GM21576 (cell line): ENCODE data around the gene SMARCA2.

ENCODE experiments used
- ATAC-seq: cut with Tn5 transposase; IDR thresholded peaks from one replicate; pipeline ENCODE4 v1.9.1; 2021; ENCODE audit warnings: mild to moderate bottlenecking, moderate library complexity; ENCODE audit not compliant: unreplicated experiment

SMARCA2 gene

GRCh38 chr9:2014696-2015580 is at the start of gene SMARCA2:
Gene SMARCA2 (plus strand): TSS chr9:2015347. CDS start chr9:2029023, 13,676 bp downstream.
- peak; percentile 72 for ATAC-seq

GRCh38 chr9:1966725-1967366 is 48.3 kb upstream of the SMARCA2 start:
- ATAC-seq: no peak

DNA sequence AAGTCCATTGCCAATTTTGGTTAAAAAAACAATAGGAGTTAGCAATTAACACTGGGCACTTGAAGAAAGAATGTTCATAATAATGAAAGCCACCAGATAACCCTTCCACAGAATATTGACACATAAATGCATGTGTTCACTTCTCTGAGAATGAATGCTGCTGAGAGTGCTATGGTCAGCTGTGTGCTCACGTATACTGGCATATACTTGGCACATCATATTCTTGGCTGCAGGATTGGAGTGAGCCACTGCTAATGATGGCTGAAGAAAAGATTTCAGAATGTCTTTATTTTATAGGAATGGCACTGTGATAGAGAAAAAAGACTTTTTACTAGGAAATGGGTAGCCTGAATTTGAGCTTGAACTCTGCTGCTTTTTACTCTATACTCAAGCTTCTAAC is 46.0 kb upstream of the SMARCA2 start:
- no peak for ATAC-seq

DNA sequence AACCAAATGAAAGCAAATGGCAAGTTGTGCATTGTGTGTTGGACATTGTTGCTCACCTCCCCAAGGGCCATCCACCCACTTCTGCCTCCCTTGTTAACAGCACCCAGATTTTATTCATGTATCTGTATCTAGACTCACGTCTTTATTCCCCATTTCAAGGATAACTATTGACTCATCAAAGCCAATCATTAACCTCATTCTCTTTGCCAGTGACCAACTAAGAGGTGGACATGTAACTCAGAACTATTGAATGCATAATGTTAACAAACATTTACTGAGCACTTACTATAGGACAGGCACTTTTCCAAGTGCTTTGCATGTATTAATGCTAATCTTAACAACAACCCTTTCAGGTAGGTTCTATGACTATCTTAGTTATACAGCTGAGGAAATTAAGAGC is 45.2 kb upstream of the SMARCA2 start:
- ATAC-seq: no peak

GRCh38 chr9:1972672-1973071 is 42.5 kb upstream of the SMARCA2 start:
- no peak for ATAC-seq

GRCh38 chr9:1977026-1977425 is 38.1 kb upstream of the SMARCA2 start:
- ATAC-seq: no peak

GRCh38 chr9:1978941-1979340 is 36.2 kb upstream of the SMARCA2 start:
- ATAC-seq: no peak

DNA sequence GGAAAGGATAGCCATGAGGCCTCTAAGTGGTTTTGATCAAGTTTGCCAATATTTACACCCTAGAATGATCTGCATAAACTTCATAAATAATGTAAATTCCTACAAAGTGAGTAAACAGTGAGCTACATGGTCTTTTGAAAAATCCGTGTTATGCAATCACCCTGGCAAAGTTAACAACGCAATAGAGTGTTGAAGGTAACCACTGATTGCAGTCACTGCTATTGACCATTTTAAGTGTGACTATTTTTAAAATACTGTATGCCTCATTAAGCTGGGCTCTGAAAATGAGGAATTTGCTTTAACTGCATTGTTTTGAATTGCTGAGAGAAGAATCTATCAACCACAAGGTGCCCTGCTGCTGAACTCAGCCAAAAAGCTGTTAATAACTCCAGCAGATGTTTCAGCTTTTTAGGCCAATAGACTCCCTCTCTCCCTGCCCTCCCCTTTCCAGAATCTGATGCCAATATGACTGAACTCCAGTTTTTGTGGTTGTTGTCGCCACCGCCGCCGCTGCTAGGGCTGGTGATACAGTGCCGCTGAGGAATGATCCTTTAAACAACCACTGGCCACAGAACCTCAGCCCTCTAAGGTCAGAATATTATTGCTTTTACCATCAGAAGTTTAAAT is 35.3 kb upstream of the SMARCA2 start:
- ATAC-seq: no peak

DNA sequence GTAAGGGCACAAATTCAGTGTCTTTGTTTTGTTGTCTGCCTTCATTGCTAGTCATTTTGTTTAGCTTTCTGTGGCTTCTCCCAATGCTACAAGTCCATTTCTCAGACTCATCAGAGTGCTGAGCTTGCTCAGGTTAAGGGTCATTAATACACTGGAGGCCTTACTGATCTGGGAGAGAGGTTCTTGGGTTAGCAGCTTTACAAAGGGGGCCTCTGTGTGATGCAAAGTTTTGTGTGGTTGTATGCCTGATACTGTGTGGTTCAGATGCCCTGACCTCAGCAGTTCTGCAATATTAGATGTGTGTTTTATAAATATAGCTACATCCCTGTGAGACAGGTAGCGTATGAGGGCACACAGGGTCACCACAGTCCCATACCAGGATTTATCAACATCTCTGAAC is 34.8 kb upstream of the SMARCA2 start:
- no peak for ATAC-seq

DNA sequence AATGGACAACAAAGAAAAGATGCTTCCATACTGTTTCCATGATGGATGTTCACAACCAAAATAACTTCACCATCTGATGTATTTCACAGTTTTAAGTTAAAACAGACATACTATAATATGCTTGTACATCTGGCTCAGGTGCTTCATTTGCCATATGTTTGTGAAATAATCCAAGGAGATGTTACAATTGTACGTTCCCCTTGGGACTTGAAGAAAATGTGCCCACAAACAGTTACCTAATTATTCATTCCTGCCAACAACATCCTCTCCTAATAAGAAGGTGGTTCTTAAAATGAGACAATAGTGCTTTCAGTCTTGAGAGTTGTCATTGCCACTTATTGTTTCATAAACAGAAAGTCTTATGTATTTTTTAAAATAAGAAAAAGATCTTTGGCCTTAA is 33.1 kb upstream of the SMARCA2 start:
- ATAC-seq: no peak

GRCh38 chr9:1986341-1986740 is 28.8 kb upstream of the SMARCA2 start:
- no peak for ATAC-seq

DNA sequence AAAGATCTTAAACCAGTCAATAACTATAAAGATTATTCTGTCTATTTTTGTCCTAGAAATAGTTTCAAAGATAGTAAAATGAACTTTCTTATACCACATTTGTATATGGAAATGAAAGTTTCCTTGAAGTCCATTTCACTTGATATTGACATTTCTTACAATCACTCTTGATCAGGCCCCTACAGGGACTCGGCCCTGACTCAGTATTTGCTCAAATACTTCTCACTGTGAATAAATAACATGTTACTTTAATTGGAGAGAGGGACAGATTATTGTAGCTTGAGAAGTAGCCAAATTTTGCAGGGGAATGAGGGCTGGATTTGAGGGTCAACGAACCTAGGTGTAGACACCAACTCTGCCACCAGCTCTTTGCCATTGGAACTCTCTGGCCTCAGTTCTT is 25.6 kb upstream of the SMARCA2 start:
- no peak for ATAC-seq

- no peak for ATAC-seq
Observed at GRCh38 chr9:1994180-1994579, 21.0 kb upstream of the SMARCA2 start.

DNA sequence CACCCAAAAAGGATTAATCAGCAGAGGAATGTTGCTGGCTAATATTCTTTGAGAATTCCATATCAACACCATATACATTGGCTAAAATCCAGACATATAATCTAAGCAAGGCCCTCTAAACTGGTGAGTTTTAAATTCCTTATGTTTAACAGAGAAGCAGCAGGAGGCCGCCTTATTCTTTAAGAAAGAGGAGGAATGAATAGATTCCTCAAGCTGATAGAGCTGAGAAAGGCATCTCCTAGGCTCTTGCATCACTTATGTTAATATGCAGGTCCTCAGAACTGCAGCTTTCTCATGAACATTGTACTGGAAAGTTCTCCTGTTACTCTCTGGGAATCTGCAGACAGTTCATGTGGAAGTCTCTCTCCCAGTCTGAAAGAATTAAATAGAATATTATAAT is 20.1 kb upstream of the SMARCA2 start:
- no peak for ATAC-seq

DNA sequence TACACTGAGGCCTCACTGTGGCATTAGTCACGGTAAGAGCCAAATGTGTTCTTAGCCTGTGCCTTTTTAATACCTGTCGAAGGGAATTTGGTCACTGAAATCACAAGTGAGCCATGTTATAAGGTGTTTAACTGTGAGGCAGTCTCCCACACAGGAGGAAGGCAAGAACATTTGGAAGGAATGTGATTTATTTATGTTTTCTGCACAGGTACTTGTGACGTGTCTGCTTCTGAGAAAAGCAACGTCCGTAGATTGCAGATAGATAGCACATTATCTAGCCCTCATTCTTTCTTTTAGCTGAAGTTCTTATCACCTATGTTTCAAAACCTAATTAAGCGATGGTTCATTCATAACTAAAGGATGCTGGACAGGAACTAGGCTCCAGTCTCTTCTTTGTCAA is 19.0 kb upstream of the SMARCA2 start:
- ATAC-seq: no peak

GRCh38 chr9:1997646-1998045 is 17.5 kb upstream of the SMARCA2 start:
- ATAC-seq: no peak

GRCh38 chr9:1998111-1998510 is 17.0 kb upstream of the SMARCA2 start:
- no peak for ATAC-seq

DNA sequence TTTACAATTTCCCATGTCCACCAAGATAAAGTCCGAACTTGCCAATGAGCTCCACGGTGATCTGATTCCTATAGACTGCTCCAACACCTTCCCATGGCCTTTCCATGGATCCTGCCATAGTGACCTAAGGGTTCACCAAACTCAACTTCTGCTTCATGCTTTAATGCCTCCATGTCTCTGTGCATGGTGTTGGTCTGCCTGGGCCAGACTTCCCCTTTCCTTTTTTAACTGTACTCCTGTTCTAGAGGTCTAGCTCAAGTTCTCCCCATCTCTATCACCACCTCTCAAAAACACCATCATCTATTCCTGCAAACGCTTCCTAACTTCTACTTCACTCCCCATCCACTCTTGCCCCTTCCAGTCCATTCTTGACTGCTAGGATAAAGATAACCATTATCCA is 14.8 kb upstream of the SMARCA2 start:
- ATAC-seq: no peak

- ATAC-seq: no peak
Observed at GRCh38 chr9:2008372-2008771, 6.8 kb upstream of the SMARCA2 start.

- ATAC-seq: no peak
Observed at GRCh38 chr9:2012347-2012746, 2.8 kb upstream of the SMARCA2 start.

- ATAC-seq: no peak
Observed at GRCh38 chr9:2013743-2014475, 1.2 kb upstream of the SMARCA2 start.
